Subcutaneous adipose tissue (tissue), 4 donors: ENCODE measurements around the gene PPARA. TPM values are rescaled to one million over a fixed set of nuclear protein-coding genes. Genes with fewer than 3 reads are reported as not detected.

Experiments
- CTCF ChIP-seq: fragments of 450-650 bp; IDR thresholded peaks from one replicate; pipeline ENCODE4 v1.5.1; 2016; ENCODE audit warnings: low read depth, mild to moderate bottlenecking, control low read depth, antibody characterized with exemption, moderate library complexity
- total RNA-seq, 4 donors: library from RNA; depleted of rRNA; stranded (reverse); fragments of >200 nt; gene quantifications; one replicate each; pipeline ENCODE4 v1.1.0, GENCODE V29; 2016

Gene PPARA
- total RNA-seq, 4 donors from 2014 or later, result 23.5 to 51.0 (median 36.0) TPM

GRCh38 chr22:46150655-46151477 is 540 bp downstream of the PPARA start:
- TF ChIP-seq CTCF, result no peak

GRCh38 chr22:46153930-46154329 is 3.6 kb downstream of the PPARA start:
- no peak for TF ChIP-seq CTCF

DNA sequence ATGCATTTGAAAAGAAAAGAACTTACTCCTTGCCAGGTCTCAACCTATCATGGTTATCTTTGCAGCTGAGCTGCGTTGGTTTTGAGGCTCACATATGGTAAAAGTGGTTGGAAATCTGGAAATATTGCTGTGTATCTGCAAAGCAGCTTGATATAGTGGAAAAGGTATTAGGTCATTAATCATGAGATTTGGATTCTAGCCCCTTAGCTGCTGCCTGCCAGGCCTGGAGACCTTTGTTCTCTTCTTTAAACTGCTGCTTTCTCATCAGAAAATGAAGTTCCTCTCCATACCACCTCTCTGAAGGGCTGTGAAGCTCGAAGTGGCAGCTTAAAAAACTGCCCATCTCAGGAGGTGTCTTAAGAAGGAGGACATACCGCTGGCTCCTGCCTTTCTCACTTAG is 5.7 kb downstream of the PPARA start:
- TF ChIP-seq CTCF, result no peak

DNA sequence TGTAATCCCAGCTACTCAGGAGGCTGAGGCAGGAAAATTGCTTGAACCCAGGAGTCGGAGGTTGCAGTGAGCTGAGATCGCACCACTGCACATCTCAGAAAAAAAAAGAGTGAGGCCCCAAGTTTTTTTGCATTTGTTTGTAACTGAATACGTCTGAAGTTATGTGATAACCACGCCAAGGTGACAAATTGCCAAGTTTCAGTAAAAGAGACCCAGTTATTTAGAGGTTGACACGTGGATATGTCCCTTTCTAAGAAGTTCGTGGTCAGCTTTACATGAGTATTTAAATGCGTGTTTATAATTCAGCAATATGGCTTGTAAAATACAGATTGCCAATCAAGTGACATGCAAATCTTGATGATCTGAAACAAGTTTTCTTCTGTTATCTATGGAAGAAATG is 8.0 kb downstream of the PPARA start:
- no peak for TF ChIP-seq CTCF

GRCh38 chr22:46159212-46159611 is 8.9 kb downstream of the PPARA start:
- no peak for TF ChIP-seq CTCF

DNA sequence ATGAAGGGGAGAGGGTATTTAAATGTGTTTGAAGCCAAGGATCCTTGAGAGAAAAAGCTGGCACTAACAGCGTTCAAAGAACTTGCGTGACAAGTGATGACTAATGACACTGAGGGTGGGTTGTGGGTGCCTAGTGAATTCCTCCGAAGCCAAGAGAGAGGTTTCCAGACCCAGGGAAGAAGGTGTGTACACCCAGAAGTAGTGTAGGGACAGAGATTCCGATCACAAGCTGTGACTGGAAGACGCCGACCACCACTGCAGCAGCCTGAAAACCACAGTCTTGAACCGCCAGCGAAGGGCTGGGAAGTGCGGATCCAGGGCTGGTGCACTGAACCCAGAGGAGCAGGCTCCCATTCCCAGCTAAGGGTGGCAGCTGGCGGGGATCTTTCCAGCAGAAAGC is 9.5 kb downstream of the PPARA start:
- TF ChIP-seq CTCF, result no peak

DNA sequence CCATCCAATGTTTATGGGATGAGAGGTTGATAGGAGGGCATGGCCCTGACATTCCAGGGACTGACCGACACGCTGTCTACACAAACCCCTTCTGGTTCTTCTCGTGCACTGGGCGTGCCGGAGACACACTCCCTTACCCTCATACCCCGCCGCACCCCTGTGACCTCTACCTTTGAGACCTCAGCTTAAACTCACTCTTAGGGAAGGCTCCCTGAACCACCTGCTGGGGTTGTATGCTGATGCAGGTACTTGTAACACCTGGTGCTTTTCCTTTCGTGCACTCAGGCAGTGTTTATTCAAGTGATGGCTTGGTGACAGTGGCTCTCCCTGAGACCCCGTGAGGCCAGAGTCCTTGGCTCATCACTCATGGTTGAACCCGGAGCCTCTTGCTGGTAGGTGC is 12.0 kb downstream of the PPARA start:
- TF ChIP-seq CTCF, result no peak
